OCI-LY1 (cell line): Measurements from ENCODE around the gene PRMT3.

Experiments
- H2AFZ ChIP-seq: fragments of 200-600 bp; sonication (generic), shearing (Covaris generic); 2 replicates; pipeline ENCODE4 v1.6.0; 2014; ENCODE audit warnings: antibody characterized with exemption, mild to moderate bottlenecking, low read length
- H3F3A ChIP-seq: fragments of 200-600 bp; sonication (generic), shearing (Covaris generic); 2 replicates; pipeline ENCODE4 v1.6.0; 2014; ENCODE audit warnings: mild to moderate bottlenecking, antibody characterized with exemption, low read length, moderate library complexity; ENCODE audit not compliant: insufficient read depth
- H3K27ac ChIP-seq: fragments of 200-600 bp; sonication (generic); 2 replicates; pipeline ENCODE4 v1.5.1; 2014; ENCODE audit warnings: low read length, mixed run types, mild to moderate bottlenecking, low read depth; ENCODE audit not compliant: poor library complexity, severe bottlenecking
- H3K27me3 ChIP-seq: fragments of 200-600 bp; sonication (generic); 2 replicates; pipeline ENCODE4 v1.6.0; 2014; ENCODE audit warnings: antibody characterized with exemption, mild to moderate bottlenecking, low read length, moderate library complexity; ENCODE audit not compliant: insufficient read depth
- H3K36me3 ChIP-seq: fragments of 200-600 bp; sonication (generic); 2 replicates; pipeline ENCODE4 v1.6.1; 2014; ENCODE audit warnings: mild to moderate bottlenecking, antibody characterized with exemption, low read length, moderate library complexity, mixed read lengths; ENCODE audit not compliant: insufficient read depth
- H3K4me1 ChIP-seq: fragments of 200-600 bp; sonication (generic); 2 replicates; pipeline ENCODE4 v1.5.1; 2014; ENCODE audit warnings: mild to moderate bottlenecking, low read length, moderate library complexity; ENCODE audit not compliant: insufficient read depth, severe bottlenecking
- H3K4me2 ChIP-seq: fragments of 200-600 bp; sonication (generic), shearing (Covaris generic); 2 replicates; pipeline ENCODE4 v1.6.1; 2014; ENCODE audit warnings: low read length
- H3K4me3 ChIP-seq: fragments of 200-600 bp; sonication (generic); 2 replicates; pipeline ENCODE4 v1.5.1; 2014; ENCODE audit warnings: low read length, low read depth, mild to moderate bottlenecking, mixed read lengths; ENCODE audit not compliant: poor library complexity, severe bottlenecking
- H3K79me2 ChIP-seq: fragments of 200-600 bp; shearing (Covaris generic); 2 replicates; pipeline ENCODE4 v1.6.1; 2016; ENCODE audit warnings: mixed run types, low read length, mixed read lengths; ENCODE audit not compliant: insufficient read depth
- H3K9ac ChIP-seq: fragments of 200-600 bp; sonication (generic), shearing (Covaris generic); 2 replicates; pipeline ENCODE4 v1.6.1; 2014; ENCODE audit warnings: mild to moderate bottlenecking, low read length, mixed read lengths
- H3K9me2 ChIP-seq: fragments of 200-600 bp; sonication (generic), shearing (Covaris generic); 2 replicates; pipeline ENCODE4 v1.6.1; 2014; ENCODE audit warnings: low read depth, mild to moderate bottlenecking, low read length, mixed read lengths
- H3K9me3 ChIP-seq: fragments of 200-600 bp; shearing (Covaris generic); 2 replicates; pipeline ENCODE4 v1.6.1; 2014; ENCODE audit warnings: low read length, mixed read lengths
- H4K20me1 ChIP-seq: fragments of 200-600 bp; sonication (generic), shearing (Covaris generic); 2 replicates; pipeline ENCODE4 v1.6.0; 2016; ENCODE audit warnings: mild to moderate bottlenecking, low read length; ENCODE audit not compliant: insufficient read depth
- CTCF ChIP-seq: fragments of 200-600 bp; sonication (generic), shearing (Covaris generic); IDR thresholded peaks from 2 replicates; pipeline ENCODE4 v1.5.1; 2017; ENCODE audit warnings: mild to moderate bottlenecking, antibody characterized with exemption, low read length, moderate library complexity, mixed read lengths
- EZH2 ChIP-seq: fragments of 200-600 bp; sonication (generic), shearing (Covaris generic); IDR thresholded peaks from 2 replicates; pipeline ENCODE4 v1.8.0; 2017; ENCODE audit warnings: borderline replicate concordance, mixed run types, mild to moderate bottlenecking, antibody characterized with exemption, low read length, moderate library complexity, mixed read lengths

The PRMT3 gene

GRCh38 chr11:20493340-20493739 lies 105.8 kb downstream of the PRMT3 start:
- H3K4me3 ChIP-seq = no peak overlapping the region
- no peaks in the 10 kb centered on the region for H3K9me3 ChIP-seq
- H3K27ac ChIP-seq = no peak overlapping the region
- H3K27me3 ChIP-seq = no peaks in the 10 kb centered on the region
- H2AFZ ChIP-seq = no peak overlapping the region
- peaks cover 55% of the 10 kb centered on the region for H3K36me3 ChIP-seq
- no peak overlapping the region for H3K9ac ChIP-seq
- no peaks in the 10 kb centered on the region for H4K20me1 ChIP-seq
- no peaks in the 10 kb centered on the region for H3K79me2 ChIP-seq
- no peak for TF ChIP-seq EZH2
- TF ChIP-seq CTCF = no peak
- no peaks in the 10 kb centered on the region for H3F3A ChIP-seq
- no peak overlapping the region for H3K4me2 ChIP-seq
- H3K9me2 ChIP-seq = no peaks in the 10 kb centered on the region
- no peaks in the 10 kb centered on the region for H3K4me1 ChIP-seq

GRCh38 chr11:20497124-20497792 lies 109.7 kb downstream of the PRMT3 start:
- TF ChIP-seq CTCF = no peak
- TF ChIP-seq EZH2 = no peak
- no peak overlapping the region for H3K27ac ChIP-seq
- H3K4me1 ChIP-seq = no peaks in the 10 kb centered on the region
- no peaks in the 10 kb centered on the region for H3K9me3 ChIP-seq
- H3F3A ChIP-seq = no peaks in the 10 kb centered on the region
- H3K27me3 ChIP-seq = no peaks in the 10 kb centered on the region
- peaks cover 69% of the 10 kb centered on the region for H3K36me3 ChIP-seq
- H3K9me2 ChIP-seq = no peaks in the 10 kb centered on the region
- no peak overlapping the region for H3K4me2 ChIP-seq
- no peaks in the 10 kb centered on the region for H4K20me1 ChIP-seq
- no peak overlapping the region for H2AFZ ChIP-seq
- no peak overlapping the region for H3K9ac ChIP-seq
- no peaks in the 10 kb centered on the region for H3K79me2 ChIP-seq
- H3K4me3 ChIP-seq = no peak overlapping the region

GRCh38 chr11:20501252-20501651 lies 113.7 kb downstream of the PRMT3 start:
- no peak overlapping the region for H3K9ac ChIP-seq
- no peak overlapping the region for H2AFZ ChIP-seq
- no peaks in the 10 kb centered on the region for H4K20me1 ChIP-seq
- no peaks in the 10 kb centered on the region for H3F3A ChIP-seq
- no peaks in the 10 kb centered on the region for H3K9me3 ChIP-seq
- peaks cover 61% of the 10 kb centered on the region for H3K36me3 ChIP-seq
- no peaks in the 10 kb centered on the region for H3K27me3 ChIP-seq
- no peak overlapping the region for H3K4me2 ChIP-seq
- no peak overlapping the region for H3K4me3 ChIP-seq
- TF ChIP-seq EZH2 = no peak
- TF ChIP-seq CTCF = no peak
- no peaks in the 10 kb centered on the region for H3K79me2 ChIP-seq
- no peak overlapping the region for H3K27ac ChIP-seq
- H3K9me2 ChIP-seq = no peaks in the 10 kb centered on the region
- no peaks in the 10 kb centered on the region for H3K4me1 ChIP-seq
